GM18873 (cell line): Measurements from ENCODE around the gene DNMBP.
"Not testable (repeated sequence)": the region's sequence is repeated elsewhere in the genome, so short reads cannot be mapped to it uniquely, and the experiment has no call there.

Experiments
- ATAC-seq: cut with Tn5 transposase; IDR thresholded peaks from one replicate; pipeline ENCODE4 v1.9.1; 2021; ENCODE audit warnings: mild to moderate bottlenecking, moderate library complexity, moderate number of reproducible peaks; ENCODE audit not compliant: unreplicated experiment, low FRiP score

The DNMBP gene

GRCh38 chr10:99921948-99922347 lies 87.8 kb downstream of the DNMBP start:
- no peak for ATAC-seq

- ATAC-seq: no peak
Measured at GRCh38 chr10:99920901-99921300, 88.8 kb downstream of the DNMBP start.

- ATAC-seq: no peak
Measured at GRCh38 chr10:99920486-99920885, 89.3 kb downstream of the DNMBP start.

GRCh38 chr10:99917963-99918825 lies 91.6 kb downstream of the DNMBP start:
- no peak for ATAC-seq

- ATAC-seq: no peak
Measured at GRCh38 chr10:99916776-99917175, 93.0 kb downstream of the DNMBP start.

- ATAC-seq: no peak
Measured at GRCh38 chr10:99915414-99915813, 94.3 kb downstream of the DNMBP start.

GRCh38 chr10:99914236-99914635 lies 95.5 kb downstream of the DNMBP start:
- ATAC-seq: no peak

GRCh38 chr10:99913831-99914235 lies 95.9 kb downstream of the DNMBP start:
- ATAC-seq: no peak

GRCh38 chr10:99912041-99912440 lies 97.7 kb downstream of the DNMBP start:
- ATAC-seq: no peak

GRCh38 chr10:99908512-99908911 lies 101.2 kb downstream of the DNMBP start:
- ATAC-seq: no peak

GRCh38 chr10:99906470-99906869 lies 103.3 kb downstream of the DNMBP start:
- no peak for ATAC-seq

GRCh38 chr10:99905971-99906370 lies 103.8 kb downstream of the DNMBP start:
- no peak for ATAC-seq

- ATAC-seq: no peak
Measured at GRCh38 chr10:99895867-99896266, 113.9 kb downstream of the DNMBP start.

GRCh38 chr10:99895066-99895465 lies 114.7 kb downstream of the DNMBP start:
- not testable (repeated sequence) for ATAC-seq

GRCh38 chr10:99894613-99895012 lies 115.1 kb downstream of the DNMBP start:
- no peak for ATAC-seq

- no peak for ATAC-seq
Measured at GRCh38 chr10:99888622-99889021, 121.1 kb downstream of the DNMBP start.

GRCh38 chr10:99883523-99883922 lies 126.2 kb downstream of the DNMBP start:
- no peak for ATAC-seq

- ATAC-seq: no peak
Measured at GRCh38 chr10:99881371-99881770, 128.4 kb downstream of the DNMBP start.

- ATAC-seq: no peak
Measured at GRCh38 chr10:99880080-99880835, 129.5 kb downstream of the DNMBP start.

- ATAC-seq: no peak
Measured at GRCh38 chr10:99875473-99875872, 134.3 kb downstream of the DNMBP start.

GRCh38 chr10:99874341-99875085 lies 135.2 kb downstream of the DNMBP start:
- ATAC-seq: no peak
